SJSA1 (cell line): ENCODE data around the gene CCDC141. TPM values are rescaled to one million over a fixed set of nuclear protein-coding genes. Genes with fewer than 3 reads are reported as not detected.
"Not testable (repeated sequence)": the region's sequence is repeated elsewhere in the genome, so short reads cannot be mapped to it uniquely, and the experiment has no call there.

Experiments used
- DNase-seq, 2 experiments: peaks; one replicate each; pipeline ENCODE4 v3.0.0-alpha.2; 2015 to 2020; ENCODE audit warnings: low spot score in 2 of 2, low read depth in 1 of 2
- H3K27ac ChIP-seq: fragments of 250-450 bp; sonication (Bioruptor Pico); 2 replicates; pipeline ENCODE4 v1.5.1; 2020; ENCODE audit warnings: mild to moderate bottlenecking, moderate library complexity
- H3K27me3 ChIP-seq: fragments of 250-450 bp; sonication (Bioruptor Pico); replicated peaks from 2 replicates; pipeline ENCODE4 v1.5.1; 2020; ENCODE audit warnings: mild to moderate bottlenecking, moderate library complexity
- H3K36me3 ChIP-seq: fragments of 250-450 bp; sonication (Bioruptor Pico); 2 replicates; pipeline ENCODE4 v1.5.1; 2020; ENCODE audit warnings: mild to moderate bottlenecking
- H3K4me1 ChIP-seq: fragments of 250-450 bp; sonication (Bioruptor Pico); replicated peaks from 2 replicates; pipeline ENCODE4 v1.6.1; 2021; ENCODE audit warnings: mild to moderate bottlenecking
- H3K4me3 ChIP-seq: fragments of 250-450 bp; sonication (Bioruptor Pico); 2 replicates; pipeline ENCODE4 v1.5.1; 2020; ENCODE audit warnings: mild to moderate bottlenecking
- H3K9me3 ChIP-seq: fragments of 250-450 bp; sonication (Bioruptor Pico); replicated peaks from 2 replicates; pipeline ENCODE4 v1.5.1; 2020; ENCODE audit warnings: mild to moderate bottlenecking
- total RNA-seq: library from RNA; depleted of rRNA; stranded (reverse); fragments of >200 nt; shearing (Covaris generic); gene quantifications from 2 replicates; pipeline ENCODE4 v1.2.3, GENCODE V29; 2014; rRNA removed

CCDC141 gene
- total RNA-seq: not detected in 2 replicates

- Histone ChIP-seq H3K27me3 (no peaks in the 10 kb centered on the region), H3K36me3 (no peaks in the 10 kb centered on the region), H3K9me3 (no peaks in the 10 kb centered on the region), H3K4me1 (no peaks in the 10 kb centered on the region), H3K4me3 (no peak within 1 kb of the TSS), H3K27ac (no peak within 1 kb of the TSS)
- no peak for DNase-seq
These were observed at the start of gene CCDC141 for GRCh38 chr2:179049546-179050311. Gene CCDC141 (minus strand): TSS chr2:179050137. CDS start chr2:179049941, 196 bp downstream.

DNA sequence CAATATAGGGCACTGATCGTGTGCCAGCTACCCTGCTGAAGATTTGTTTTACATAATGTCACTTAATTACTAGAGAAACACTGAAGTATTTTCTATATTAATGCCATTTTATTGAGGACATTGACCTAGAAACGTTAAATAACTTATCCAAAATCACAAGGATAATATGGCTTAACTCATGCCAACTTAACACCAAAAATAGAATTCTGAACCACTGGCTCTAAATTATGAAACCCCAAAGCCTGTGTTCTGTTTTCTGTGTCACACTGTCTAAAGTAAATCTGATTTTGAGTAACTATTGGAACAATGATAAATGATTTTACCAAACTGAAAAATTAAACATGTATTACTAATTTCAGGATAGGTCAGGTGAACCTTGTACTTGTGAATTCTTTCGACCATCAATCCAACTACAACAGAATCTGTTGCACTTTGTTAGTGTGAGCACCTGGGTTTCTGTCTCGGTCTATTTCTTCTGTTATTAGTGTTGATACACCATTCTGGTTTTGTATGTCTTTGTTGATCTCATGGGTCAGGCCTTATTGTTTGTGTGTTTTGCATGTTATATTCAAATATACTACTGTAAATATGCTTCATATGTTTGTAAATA is 48.2 kb upstream of the CCDC141 start:
- Histone ChIP-seq H3K27me3 (no peaks in the 10 kb centered on the region), H3K36me3 (no peaks in the 10 kb centered on the region), H3K4me1 (no peaks in the 10 kb centered on the region), H3K27ac (no peak overlapping the region), H3K9me3 (no peaks in the 10 kb centered on the region), H3K4me3 (no peak overlapping the region)
- no peak for DNase-seq

GRCh38 chr2:179097131-179097530 is 47.2 kb upstream of the CCDC141 start:
- no peak for DNase-seq
- no peaks in the 10 kb centered on the region for H3K36me3 ChIP-seq
- no peaks in the 10 kb centered on the region for H3K4me1 ChIP-seq
- H3K27ac ChIP-seq: no peak overlapping the region
- no peaks in the 10 kb centered on the region for H3K27me3 ChIP-seq
- no peak overlapping the region for H3K4me3 ChIP-seq
- no peaks in the 10 kb centered on the region for H3K9me3 ChIP-seq

- no peaks in the 10 kb centered on the region for H3K4me1 ChIP-seq
- H3K4me3 ChIP-seq: no peak overlapping the region
- no peak for DNase-seq
- no peaks in the 10 kb centered on the region for H3K27me3 ChIP-seq
- no peaks in the 10 kb centered on the region for H3K9me3 ChIP-seq
- no peak overlapping the region for H3K27ac ChIP-seq
- H3K36me3 ChIP-seq: no peaks in the 10 kb centered on the region
These were observed 46.2 kb upstream of the CCDC141 start for GRCh38 chr2:179096090-179096489.

GRCh38 chr2:179092912-179093311 is 43.0 kb upstream of the CCDC141 start:
- not testable (repeated sequence) for H3K9me3 ChIP-seq, DNase-seq, H3K27ac ChIP-seq, H3K36me3 ChIP-seq, H3K4me3 ChIP-seq, H3K4me1 ChIP-seq, H3K27me3 ChIP-seq

GRCh38 chr2:179082697-179083096 is 32.8 kb upstream of the CCDC141 start:
- Histone ChIP-seq H3K27me3 (no peaks in the 10 kb centered on the region), H3K27ac (no peak overlapping the region), H3K36me3 (no peaks in the 10 kb centered on the region), H3K9me3 (no peaks in the 10 kb centered on the region), H3K4me1 (no peaks in the 10 kb centered on the region), H3K4me3 (no peak overlapping the region)
- DNase-seq: no peak

- no peaks in the 10 kb centered on the region for H3K36me3 ChIP-seq
- H3K4me3 ChIP-seq: no peak overlapping the region
- no peaks in the 10 kb centered on the region for H3K4me1 ChIP-seq
- H3K27ac ChIP-seq: no peak overlapping the region
- H3K27me3 ChIP-seq: no peaks in the 10 kb centered on the region
- no peak for DNase-seq
- H3K9me3 ChIP-seq: no peaks in the 10 kb centered on the region
These were observed 32.0 kb upstream of the CCDC141 start for GRCh38 chr2:179081954-179082353.

- Histone ChIP-seq H3K4me3 (no peak overlapping the region), H3K27me3 (no peaks in the 10 kb centered on the region), H3K36me3 (no peaks in the 10 kb centered on the region), H3K27ac (no peak overlapping the region), H3K4me1 (no peaks in the 10 kb centered on the region), H3K9me3 (no peaks in the 10 kb centered on the region)
- no peak for DNase-seq
These were observed 22.6 kb upstream of the CCDC141 start for GRCh38 chr2:179072527-179072926.

DNA sequence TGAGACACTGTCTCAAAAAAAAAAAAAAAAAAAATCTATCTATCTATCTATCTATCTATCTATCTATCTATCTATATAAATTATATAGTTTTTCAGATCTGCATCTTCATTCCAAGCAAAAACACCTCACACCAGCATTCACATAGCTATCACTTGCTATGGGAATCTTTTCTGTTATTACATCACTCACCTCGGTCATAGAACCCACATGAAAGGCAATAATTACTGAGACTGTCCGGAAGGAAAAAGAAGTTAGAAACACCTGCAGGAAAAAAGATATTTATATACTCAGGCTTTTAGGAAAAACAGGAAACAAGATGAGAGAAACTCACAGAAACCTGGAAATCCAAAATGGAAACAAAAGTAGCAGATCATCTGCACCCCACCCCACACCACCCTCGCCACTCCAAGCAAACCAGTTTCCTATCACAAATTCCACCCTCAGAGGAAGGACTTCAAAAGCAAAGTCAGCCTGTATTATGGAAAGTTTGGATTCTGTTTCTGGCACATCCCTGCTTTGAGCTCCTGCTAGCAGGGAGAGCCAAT is 21.9 kb upstream of the CCDC141 start:
- Histone ChIP-seq H3K27ac (no peak overlapping the region), H3K4me1 (no peaks in the 10 kb centered on the region), H3K4me3 (no peak overlapping the region), H3K9me3 (no peaks in the 10 kb centered on the region), H3K27me3 (no peaks in the 10 kb centered on the region), H3K36me3 (no peaks in the 10 kb centered on the region)
- no peak for DNase-seq

DNA sequence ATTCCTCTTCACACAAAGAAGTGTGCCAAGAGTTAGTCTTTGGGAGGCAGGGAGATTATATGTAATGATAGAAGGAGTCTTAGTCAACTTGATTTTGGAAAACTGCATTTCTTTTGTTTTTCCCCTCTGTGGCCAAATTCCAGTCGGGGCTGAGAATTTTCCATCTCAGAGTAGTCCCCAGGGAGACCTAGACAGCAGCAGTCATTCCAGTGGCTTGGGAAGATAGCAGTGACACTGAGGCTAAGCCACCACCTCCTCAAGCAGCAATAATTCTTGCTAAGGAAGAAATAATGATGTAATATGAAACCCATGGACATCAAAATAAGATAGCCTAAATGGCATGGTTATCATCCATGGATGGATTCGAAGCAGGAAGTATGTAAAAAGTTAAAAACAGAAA is 21.0 kb upstream of the CCDC141 start:
- no peaks in the 10 kb centered on the region for H3K36me3 ChIP-seq
- H3K27ac ChIP-seq: no peak overlapping the region
- H3K27me3 ChIP-seq: no peaks in the 10 kb centered on the region
- no peaks in the 10 kb centered on the region for H3K9me3 ChIP-seq
- H3K4me1 ChIP-seq: no peaks in the 10 kb centered on the region
- no peak for DNase-seq
- no peak overlapping the region for H3K4me3 ChIP-seq

- H3K4me3 ChIP-seq: no peak overlapping the region
- no peaks in the 10 kb centered on the region for H3K4me1 ChIP-seq
- no peak overlapping the region for H3K27ac ChIP-seq
- no peak for DNase-seq
- H3K36me3 ChIP-seq: no peaks in the 10 kb centered on the region
- no peaks in the 10 kb centered on the region for H3K9me3 ChIP-seq
- no peaks in the 10 kb centered on the region for H3K27me3 ChIP-seq
These were observed 19.7 kb upstream of the CCDC141 start for GRCh38 chr2:179069685-179070084.

DNA sequence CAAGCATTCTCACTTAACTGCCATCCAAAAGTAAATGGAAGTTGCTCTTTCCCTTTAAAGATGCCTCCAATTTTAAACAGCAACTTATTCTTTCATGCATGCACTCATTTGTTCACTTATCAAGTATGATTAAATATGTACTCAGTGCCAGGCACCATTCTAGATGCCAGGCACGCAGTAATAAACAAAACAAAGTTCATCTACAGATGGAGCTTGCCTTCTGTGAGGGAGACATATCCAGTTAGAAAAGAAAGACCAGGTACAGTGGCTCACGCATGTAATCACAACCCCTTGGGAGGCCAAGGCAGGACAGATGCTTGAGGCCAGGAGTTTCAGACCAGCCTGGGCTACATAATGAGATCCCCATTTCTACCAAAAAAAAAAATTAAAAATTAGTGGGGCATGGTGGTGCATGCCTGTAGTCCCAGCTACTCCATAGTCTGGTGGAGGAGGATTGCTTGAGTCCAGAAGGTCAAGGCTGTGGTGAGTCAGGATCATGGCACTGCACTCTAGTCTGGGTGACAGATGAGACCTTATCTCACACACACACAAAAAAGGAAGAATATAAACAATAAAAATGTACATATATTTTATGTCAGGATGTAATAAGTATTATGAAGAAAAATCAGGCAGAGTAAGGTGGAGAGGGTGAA is 19.2 kb upstream of the CCDC141 start:
- Histone ChIP-seq H3K4me3 (no peak overlapping the region), H3K4me1 (no peaks in the 10 kb centered on the region), H3K27me3 (no peaks in the 10 kb centered on the region), H3K9me3 (no peaks in the 10 kb centered on the region), H3K36me3 (no peaks in the 10 kb centered on the region), H3K27ac (no peak overlapping the region)
- DNase-seq: no peak

GRCh38 chr2:179059026-179059700 is 9.2 kb upstream of the CCDC141 start:
- no peak for DNase-seq
- Histone ChIP-seq H3K4me1 (peaks cover 7% of the 10 kb centered on the region), H3K27ac (no peak overlapping the region), H3K27me3 (no peaks in the 10 kb centered on the region), H3K4me3 (no peak overlapping the region), H3K9me3 (no peaks in the 10 kb centered on the region), H3K36me3 (no peaks in the 10 kb centered on the region)
